H1 (cell line): ENCODE data around the gene CHDH. TPM values are rescaled to one million over a fixed set of nuclear protein-coding genes. Genes with fewer than 3 reads are reported as not detected.

Source experiments
- CTCF ChIA-PET: fragments of 300-600 bp; sonication (Branson Sonifier 250); formaldehyde crosslinking; loops from one replicate; lab custom pipeline; 2021; ENCODE audit not compliant: partially characterized antibody; lab: Charles Lee
- POLR2A ChIA-PET: fragments of 300-600 bp; sonication (Branson Sonifier 250); formaldehyde crosslinking; loops from one replicate; lab custom pipeline; 2021; ENCODE audit warnings: inconsistent platforms; ENCODE audit not compliant: partially characterized antibody; lab: Charles Lee
- DNase-seq, 2 experiments: peaks; one replicate each; pipeline versions ENCODE4 v3.0.0 to v3.0.0-alpha.2; 2010 to 2022; ENCODE audit warnings: low spot score in 2 of 2, low read depth in 1 of 2, mixed read lengths in 1 of 2
- FAIRE-seq: peaks from 2 replicates; lab custom pipeline; 2011; peaks lifted over from hg19 to GRCh38; lab: Jason Lieb, UNC
- H2AFZ ChIP-seq: 2 replicates; pipeline ENCODE4 v1.8.1; 2012; ENCODE audit warnings: low read length, inconsistent platforms
- H2AK5ac ChIP-seq: 2 replicates; pipeline ENCODE4 v1.6.1; 2013; ENCODE audit warnings: low read depth, low read length
- H2BK120ac ChIP-seq: replicated peaks from 2 replicates; pipeline ENCODE3; 2013; ENCODE audit warnings: low read depth, low read length, inconsistent platforms
- H2BK12ac ChIP-seq: 2 replicates; pipeline ENCODE4 v1.6.1; 2013; ENCODE audit warnings: low read depth, low read length
- H2BK15ac ChIP-seq: 2 replicates; pipeline ENCODE4 v1.6.1; 2013; ENCODE audit warnings: low read length
- H2BK20ac ChIP-seq: 2 replicates; pipeline ENCODE4 v1.6.1; 2013; ENCODE audit warnings: low read length
- H2BK5ac ChIP-seq: 2 replicates; pipeline ENCODE4 v1.6.1; 2013; ENCODE audit warnings: low read depth, low read length
- H3K14ac ChIP-seq: 2 replicates; pipeline ENCODE4 v1.6.1; 2013; ENCODE audit warnings: inconsistent platforms; ENCODE audit not compliant: insufficient read length
- H3K18ac ChIP-seq: 2 replicates; pipeline ENCODE4 v1.6.1; 2013; ENCODE audit warnings: low read length; ENCODE audit errors: extremely low read depth
- H3K23ac ChIP-seq: 2 replicates; pipeline ENCODE4 v1.6.1; 2013; ENCODE audit warnings: inconsistent platforms; ENCODE audit not compliant: insufficient read length
- H3K23me2 ChIP-seq: 2 replicates; pipeline ENCODE4 v1.6.1; 2013; ENCODE audit warnings: low read depth, low read length
- H3K27ac ChIP-seq: 2 replicates; pipeline ENCODE4 v1.6.1; 2011; ENCODE audit warnings: low read depth, low read length, inconsistent platforms
- H3K27me3 ChIP-seq, 4 experiments: replicated peaks in 1 of 4; 1 replicate in 1 of 4; 2 replicates in 3 of 4; pipeline versions ENCODE4 v1.6.1 to v1.8.1; 2011 to 2013; ENCODE audit warnings: low read length in 3 of 4, mild to moderate bottlenecking in 3 of 4, inconsistent platforms in 2 of 4, mixed read lengths in 2 of 4, moderate library complexity in 1 of 4; ENCODE audit not compliant: control insufficient read depth in 3 of 4, insufficient read depth in 3 of 4; ENCODE audit errors: extremely low read depth in 1 of 4
- H3K36me3 ChIP-seq, 4 experiments: 2 replicates each; pipeline versions ENCODE4 v1.6.1 to v1.8.1; 2011 to 2013; ENCODE audit warnings: mild to moderate bottlenecking in 4 of 4, low read length in 3 of 4, moderate library complexity in 2 of 4, control low read depth in 1 of 4, inconsistent platforms in 1 of 4; ENCODE audit not compliant: insufficient read depth in 4 of 4, control insufficient read depth in 2 of 4
- H3K4ac ChIP-seq: replicated peaks from 2 replicates; pipeline ENCODE3; 2013; ENCODE audit warnings: low read length, low read depth, mixed read lengths, inconsistent platforms; ENCODE audit not compliant: insufficient read length
- H3K4me1 ChIP-seq, 4 experiments: replicated peaks in 1 of 4; 1 replicate in 1 of 4; 2 replicates in 3 of 4; pipeline versions ENCODE4 v1.6.1 to v1.8.1; 2011 to 2013; ENCODE audit warnings: low read length in 3 of 4, inconsistent platforms in 2 of 4, mixed read lengths in 1 of 4; ENCODE audit not compliant: insufficient read depth in 4 of 4, control insufficient read depth in 3 of 4
- H3K4me2 ChIP-seq, 2 experiments: 2 replicates each; pipeline versions ENCODE4 v1.6.1 to v1.8.1; 2011 to 2013; ENCODE audit warnings: low read depth in 2 of 2, low read length in 2 of 2, control low read depth in 1 of 2, inconsistent platforms in 1 of 2, mild to moderate bottlenecking in 1 of 2; ENCODE audit not compliant: insufficient read depth in 1 of 2
- H3K4me3 ChIP-seq, 4 experiments: fragments of 200-600, 300-600 bp in 1 of 4; sonication (generic), shearing (Covaris generic), sonication (Bioruptor Twin) in 1 of 4; 2 replicates each; pipeline versions ENCODE4 v1.5.1 to v1.8.1; 2011 to 2016; ENCODE audit warnings: low read length in 4 of 4, low read depth in 3 of 4, control low read depth in 2 of 4, inconsistent platforms in 2 of 4, mild to moderate bottlenecking in 2 of 4, mixed read lengths in 1 of 4, moderate library complexity in 1 of 4; ENCODE audit not compliant: insufficient read depth in 2 of 4; ENCODE audit errors: extremely low read depth in 1 of 4
- H3K56ac ChIP-seq: replicated peaks from 2 replicates; pipeline ENCODE3; 2013; ENCODE audit warnings: low read depth, mild to moderate bottlenecking, mixed read lengths, low read length, inconsistent platforms; ENCODE audit not compliant: insufficient read length
- H3K79me1 ChIP-seq: 2 replicates; pipeline ENCODE4 v1.6.1; 2013; ENCODE audit warnings: low read depth, low read length, control low read depth
- H3K79me2 ChIP-seq, 2 experiments: 2 replicates each; pipeline versions ENCODE4 v1.6.1 to v1.8.1; 2012 to 2013; ENCODE audit warnings: low read length in 2 of 2, mild to moderate bottlenecking in 2 of 2, inconsistent platforms in 1 of 2; ENCODE audit not compliant: insufficient read depth in 2 of 2, control insufficient read depth in 1 of 2
- H3K9ac ChIP-seq, 4 experiments: replicated peaks in 1 of 4; 1 replicate in 1 of 4; 2 replicates in 3 of 4; pipeline versions ENCODE4 v1.6.1 to v1.8.1; 2011 to 2013; ENCODE audit warnings: low read depth in 3 of 4, low read length in 3 of 4, control low read depth in 2 of 4, mild to moderate bottlenecking in 2 of 4, moderate library complexity in 2 of 4, inconsistent platforms in 1 of 4; ENCODE audit errors: extremely low read depth in 1 of 4
- H3K9me3 ChIP-seq, 2 experiments: 2 replicates each; pipeline versions ENCODE4 v1.6.1 to v1.8.1; 2012 to 2013; ENCODE audit warnings: mild to moderate bottlenecking in 2 of 2, moderate library complexity in 2 of 2, control low read depth in 1 of 2, inconsistent platforms in 1 of 2, low read depth in 1 of 2, low read length in 1 of 2, mixed read lengths in 1 of 2; ENCODE audit not compliant: insufficient read depth in 2 of 2
- H4K20me1 ChIP-seq, 2 experiments: replicated peaks in 1 of 2; 2 replicates each; pipeline versions ENCODE3 to v1.8.1; 2011 to 2013; ENCODE audit warnings: inconsistent platforms in 2 of 2, low read length in 2 of 2, mild to moderate bottlenecking in 1 of 2; ENCODE audit not compliant: insufficient read depth in 2 of 2, control insufficient read depth in 1 of 2
- H4K5ac ChIP-seq: 2 replicates; pipeline ENCODE4 v1.6.1; 2013; ENCODE audit warnings: low read length, low read depth, mixed read lengths, inconsistent platforms; ENCODE audit not compliant: insufficient read length
- H4K8ac ChIP-seq: 2 replicates; pipeline ENCODE4 v1.8.0; 2013; ENCODE audit warnings: mild to moderate bottlenecking, moderate library complexity, low read length, inconsistent platforms; ENCODE audit not compliant: insufficient read depth; ENCODE audit errors: extremely low read depth
- H4K91ac ChIP-seq: replicated peaks from 2 replicates; pipeline ENCODE3; 2013; ENCODE audit warnings: low read length, mixed read lengths, inconsistent platforms; ENCODE audit not compliant: insufficient read length
- BACH1 ChIP-seq: IDR thresholded peaks from 2 replicates; pipeline ENCODE4 v1.6.1; 2012; ENCODE audit warnings: low read length, improper control_type of control experiment
- TAF7 ChIP-seq: optimal IDR thresholded peaks from 2 replicates; pipeline ENCODE3; 2011; ENCODE audit warnings: low read depth, mild to moderate bottlenecking, inconsistent platforms, low read length, moderate library complexity, borderline replicate concordance
- WGBS, 2 experiments: shearing (Covaris generic) in 1 of 2; methylation state at CpG; one replicate each; pipeline versions ENCODE4 v1.1.6 to v1.1.7; 2013 to 2015; ENCODE audit warnings: low lambda C conversion rate in 2 of 2, mixed read lengths in 2 of 2, inconsistent platforms in 1 of 2, low coverage in 1 of 2, missing lambda C conversion rate in 1 of 2; ENCODE audit not compliant: insufficient replicate concordance in 2 of 2, insufficient coverage in 1 of 2, insufficient read length in 1 of 2; ENCODE audit errors: extremely low coverage in 1 of 2, missing lambda C conversion rate in 1 of 2; 5-methylcytosine and 5-hydroxymethylcytosine counted together
- polyA plus RNA-seq, 7 experiments: library from polyadenylated mRNA; depleted of rRNA in 3 of 7; stranded (reverse) in 5 of 7; unstranded in 2 of 7; fragments of >200 nt in 5 of 7; fragments of 200-250 nt in 2 of 7; gene quantifications; 1 replicate in 5 of 7; 2 replicates in 1 of 7; 4 replicates in 1 of 7; pipeline versions ENCODE4 v1.2.1 to v1.2.3, GENCODE V29; 2011 to 2013; ENCODE audit warnings: missing spikeins in 2 of 7, mixed read lengths in 2 of 7
- total RNA-seq: library from RNA; stranded (reverse); fragmentation: NEBNext Ultra II Directional; extraction: Animal tissue kit (Norgen Biotek cat#: 25700); gene quantifications from 2 replicates; pipeline ENCODE4 v1.2.1, GENCODE V29; 2021

Gene CHDH
- total and polyA plus RNA-seq, 2 of the 8 experiments (the other 6 are each of a cell fraction or from before 2014, with no cell fraction given): 4.9 to 10.3 TPM

GRCh38 chr3:53826048-53826447, 20.2 kb downstream of the CHDH start:
- Histone ChIP-seq H3K56ac (no peak overlapping the region), H4K5ac (no peak overlapping the region), H2BK5ac (no peak overlapping the region), H4K20me1 (peaks cover 3% of the 10 kb centered on the region in 2 experiments), H3K4me3 (no peak overlapping the region), H3K18ac (no peak overlapping the region), H2BK120ac (no peak overlapping the region), H4K8ac (no peak overlapping the region), H2AK5ac (no peak overlapping the region), H3K27ac (no peak overlapping the region), H3K9ac (no peak overlapping the region), H3K14ac (no peak overlapping the region), H3K23me2 (no peaks in the 10 kb centered on the region; the same call in 1 of the 2 replicates), H3K9me3 (no peaks in the 10 kb centered on the region), H3K4me2 (no peak overlapping the region), H3K23ac (no peak overlapping the region), H3K79me2 (no peaks in the 10 kb centered on the region), H2BK15ac (no peak overlapping the region), H3K79me1 (no peaks in the 10 kb centered on the region), H3K4me1 (peaks cover 0 to 3% (median 1%) of the 10 kb centered on the region in 4 experiments; a peak in 1 of 7 replicates), H3K27me3 (no peaks in the 10 kb centered on the region), H3K4ac (no peak overlapping the region), H3K36me3 (peaks cover 0 to 10% (median 0%) of the 10 kb centered on the region in 4 experiments; a peak in 2 of 8 replicates), H2BK20ac (no peak overlapping the region), H4K91ac (no peak overlapping the region), H2BK12ac (no peak overlapping the region), H2AFZ (no peak overlapping the region)
- no peak for FAIRE-seq
- 80% methylated on average over 1 of the region's 1 CpG; no CpG with 5 or more reads in 1 of the 2 experiments for WGBS, 2 experiments
- POLR2A ChIA-PET: interaction anchor here (1.2 kb wide), 1 partner anchor 17 kb away, joined by 3 read pairs; no protein-coding TSS in a partner anchor
- no peak for DNase-seq
- CTCF ChIA-PET: interaction anchor here (0.7 to 0.9 kb wide), 2 partner anchors 13 to 33 kb away, joined by 3 to 4 read pairs; no protein-coding TSS in a partner anchor
- TF ChIP-seq BACH1 (no peak), TAF7 (no peak)
